ENCODE results near the gene STAM. TPM values are rescaled to one million over a fixed set of nuclear protein-coding genes. Genes with fewer than 3 reads are reported as not detected.
A peak's percentile ranks its signal among the peaks of the same experiment; 100 is the strongest.

STAM gene
- total and polyA plus RNA-seq, 2 donors from 2014 or later, result 10.3 to 26.1 TPM

GRCh38 chr10:17708821-17709220 lies 64.9 kb downstream of the STAM start:
- Histone ChIP-seq H3K4me3 (ENCODE audit: low read length in 3 of 3) (no peak overlapping the region), H3K27me3 (ENCODE audit: control insufficient read depth, insufficient read depth, low read length) (no peaks in the 10 kb centered on the region), H3K27ac (ENCODE audit: low read depth in 2 of 2, low read length in 2 of 2) (no peak overlapping the region), H3K9me3 (ENCODE audit: control insufficient read depth in 2 of 3, insufficient read depth in 1 of 3, low read length in 3 of 3) (no peaks in the 10 kb centered on the region), H3K36me3 (ENCODE audit: control insufficient read depth in 2 of 3, insufficient read depth in 3 of 3, low read length in 3 of 3) (peaks cover 0 to 17% (median 15%) of the 10 kb centered on the region in 3 donors), H3K9ac (ENCODE audit: low read length in 3 of 3) (no peak overlapping the region), H3K4me1 (ENCODE audit: control insufficient read depth in 2 of 3, insufficient read depth in 2 of 3, low read depth in 1 of 3, low read length in 3 of 3) (no peaks in the 10 kb centered on the region)
- DNase-seq (peak in 1 of 5 donors; percentile 39), FAIRE-seq (no peak)
- intact Hi-C loops (cut with DNase I), result no loop called here
- TF ChIP-seq, protein P1, sequence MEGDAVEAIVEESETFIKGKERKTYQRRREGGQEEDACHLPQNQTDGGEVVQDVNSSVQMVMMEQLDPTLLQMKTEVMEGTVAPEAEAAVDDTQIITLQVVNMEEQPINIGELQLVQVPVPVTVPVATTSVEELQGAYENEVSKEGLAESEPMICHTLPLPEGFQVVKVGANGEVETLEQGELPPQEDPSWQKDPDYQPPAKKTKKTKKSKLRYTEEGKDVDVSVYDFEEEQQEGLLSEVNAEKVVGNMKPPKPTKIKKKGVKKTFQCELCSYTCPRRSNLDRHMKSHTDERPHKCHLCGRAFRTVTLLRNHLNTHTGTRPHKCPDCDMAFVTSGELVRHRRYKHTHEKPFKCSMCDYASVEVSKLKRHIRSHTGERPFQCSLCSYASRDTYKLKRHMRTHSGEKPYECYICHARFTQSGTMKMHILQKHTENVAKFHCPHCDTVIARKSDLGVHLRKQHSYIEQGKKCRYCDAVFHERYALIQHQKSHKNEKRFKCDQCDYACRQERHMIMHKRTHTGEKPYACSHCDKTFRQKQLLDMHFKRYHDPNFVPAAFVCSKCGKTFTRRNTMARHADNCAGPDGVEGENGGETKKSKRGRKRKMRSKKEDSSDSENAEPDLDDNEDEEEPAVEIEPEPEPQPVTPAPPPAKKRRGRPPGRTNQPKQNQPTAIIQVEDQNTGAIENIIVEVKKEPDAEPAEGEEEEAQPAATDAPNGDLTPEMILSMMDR (IDR thresholded peaks at IDR 0.05; ENCODE audit: borderline replicate concordance, extremely low read depth, insufficient read depth), result no peak

- H3K27ac ChIP-seq (ENCODE audit: low read depth in 2 of 2, low read length in 2 of 2), result no peak overlapping the region
- no peaks in the 10 kb centered on the region for H3K27me3 ChIP-seq (ENCODE audit: control insufficient read depth, insufficient read depth, low read length)
- FAIRE-seq (no peak), DNase-seq (no peak)
- H3K36me3 ChIP-seq (ENCODE audit: control insufficient read depth in 2 of 3, insufficient read depth in 3 of 3, low read length in 3 of 3), result peaks cover 0 to 20% (median 14%) of the 10 kb centered on the region in 3 donors
- TF ChIP-seq, protein P1 (IDR thresholded peaks at IDR 0.05; ENCODE audit: borderline replicate concordance, extremely low read depth, insufficient read depth), result no peak
- no peaks in the 10 kb centered on the region for H3K4me1 ChIP-seq (ENCODE audit: control insufficient read depth in 2 of 3, insufficient read depth in 2 of 3, low read depth in 1 of 3, low read length in 3 of 3)
- no peak overlapping the region for H3K4me3 ChIP-seq (ENCODE audit: low read length in 3 of 3)
- no peaks in the 10 kb centered on the region for H3K9me3 ChIP-seq (ENCODE audit: control insufficient read depth in 2 of 3, insufficient read depth in 1 of 3, low read length in 3 of 3)
- intact Hi-C loops (cut with DNase I), result no loop called here
- H3K9ac ChIP-seq (ENCODE audit: low read length in 3 of 3), result no peak overlapping the region
Measured at GRCh38 chr10:17709492-17709891, 65.5 kb downstream of the STAM start.

DNA sequence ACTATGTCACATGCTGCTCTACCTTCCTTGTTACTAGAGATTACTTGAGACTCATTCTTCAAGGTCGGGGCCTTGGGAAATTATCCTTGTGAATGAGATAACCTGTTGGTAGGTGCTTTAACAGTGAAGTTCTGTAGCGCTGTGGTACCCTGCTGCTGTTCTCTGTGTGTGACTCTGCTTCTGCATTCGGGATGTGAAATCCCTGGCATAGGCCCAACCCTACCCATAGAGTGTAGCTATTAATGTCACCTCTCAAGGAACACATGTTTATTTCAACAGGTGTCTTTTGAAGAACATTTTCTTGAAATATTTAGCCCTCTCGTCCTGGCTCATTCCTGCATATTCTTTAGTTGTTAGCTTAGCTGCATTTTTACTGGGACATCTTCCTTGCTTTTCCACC lies 66.2 kb downstream of the STAM start:
- Histone ChIP-seq H3K27me3 (ENCODE audit: control insufficient read depth, insufficient read depth, low read length) (no peaks in the 10 kb centered on the region), H3K4me3 (ENCODE audit: low read length in 3 of 3) (no peak overlapping the region), H3K36me3 (ENCODE audit: control insufficient read depth in 2 of 3, insufficient read depth in 3 of 3, low read length in 3 of 3) (peaks cover 0 to 26% (median 13%) of the 10 kb centered on the region in 3 donors), H3K9ac (ENCODE audit: low read length in 3 of 3) (no peak overlapping the region), H3K9me3 (ENCODE audit: control insufficient read depth in 2 of 3, insufficient read depth in 1 of 3, low read length in 3 of 3) (no peaks in the 10 kb centered on the region), H3K4me1 (ENCODE audit: control insufficient read depth in 2 of 3, insufficient read depth in 2 of 3, low read depth in 1 of 3, low read length in 3 of 3) (no peaks in the 10 kb centered on the region), H3K27ac (ENCODE audit: low read depth in 2 of 2, low read length in 2 of 2) (no peak overlapping the region)
- no peak for FAIRE-seq
- TF ChIP-seq, protein P1 (IDR thresholded peaks at IDR 0.05; ENCODE audit: borderline replicate concordance, extremely low read depth, insufficient read depth), result no peak
- DNase-seq, result no peak
- intact Hi-C loops (cut with DNase I), result no loop called here

- TF ChIP-seq, protein P1 (IDR thresholded peaks at IDR 0.05; ENCODE audit: borderline replicate concordance, extremely low read depth, insufficient read depth), result no peak
- no peak overlapping the region for H3K27ac ChIP-seq (ENCODE audit: low read depth in 2 of 2, low read length in 2 of 2)
- H3K9me3 ChIP-seq (ENCODE audit: control insufficient read depth in 2 of 3, insufficient read depth in 1 of 3, low read length in 3 of 3), result no peaks in the 10 kb centered on the region
- no peak overlapping the region for H3K9ac ChIP-seq (ENCODE audit: low read length in 3 of 3)
- FAIRE-seq (no peak), DNase-seq (no peak)
- intact Hi-C loops (cut with DNase I), result no loop called here
- no peaks in the 10 kb centered on the region for H3K27me3 ChIP-seq (ENCODE audit: control insufficient read depth, insufficient read depth, low read length)
- peaks cover 0 to 28% (median 12%) of the 10 kb centered on the region in 3 donors for H3K36me3 ChIP-seq (ENCODE audit: control insufficient read depth in 2 of 3, insufficient read depth in 3 of 3, low read length in 3 of 3)
- no peaks in the 10 kb centered on the region for H3K4me1 ChIP-seq (ENCODE audit: control insufficient read depth in 2 of 3, insufficient read depth in 2 of 3, low read depth in 1 of 3, low read length in 3 of 3)
- H3K4me3 ChIP-seq (ENCODE audit: low read length in 3 of 3), result no peak overlapping the region
Measured at GRCh38 chr10:17712053-17712452, 68.1 kb downstream of the STAM start.

Measured in kidney (tissue), 14 donors.